ENCODE results near the gene NDUFC2. TPM values are rescaled to one million over a fixed set of nuclear protein-coding genes. Genes with fewer than 3 reads are reported as not detected.

NDUFC2 gene
- total RNA-seq, 2 experiments from 2014 or later: 62.6 to 68.5 TPM

GRCh38 chr11:78062671-78063070 lies 17.0 kb downstream of the NDUFC2 start:
- no peaks in the 10 kb centered on the region for H3K9me3 ChIP-seq (ENCODE audit: control insufficient read depth in 1 of 2, insufficient read depth in 1 of 2, low read length in 2 of 2)
- DNase-seq (no peak), ATAC-seq (ENCODE audit: poor library complexity) (no peak)
- H3K27ac Mint-ChIP-seq: no peak overlapping the region
- ChIA-PET POLR2A (no interaction called here), CTCF (interaction anchor here (1.6 kb wide), 1 partner anchor 17 kb away, joined by 4 read pairs; no protein-coding TSS in a partner anchor)
- no peaks in the 10 kb centered on the region for H3K4me1 ChIP-seq (ENCODE audit: insufficient read depth, low read length)
- H3K36me3 ChIP-seq (ENCODE audit: insufficient read depth, low read length): no peaks in the 10 kb centered on the region
- H3K36me3 Mint-ChIP-seq (ENCODE audit: low read depth): peaks cover 5% of the 10 kb centered on the region
- intact Hi-C loops (cut with DNase I, micrococcal nuclease): no loop called here
- no peaks in the 10 kb centered on the region for H3K9me3 Mint-ChIP-seq
- no peak overlapping the region for H3K27ac ChIP-seq (ENCODE audit: low read depth in 1 of 2, low read length in 2 of 2)
- H3K4me3 Mint-ChIP-seq: no peak overlapping the region
- H3K27me3 Mint-ChIP-seq: no peaks in the 10 kb centered on the region
- H3K27me3 ChIP-seq (ENCODE audit: control insufficient read depth in 1 of 2, insufficient read depth in 2 of 2, low read length in 2 of 2): no peaks in the 10 kb centered on the region
- no peak for TF ChIP-seq CTCF (IDR thresholded peaks at IDR 0.05)
- H3K4me3 ChIP-seq (ENCODE audit: low read length): no peak overlapping the region
- no peaks in the 10 kb centered on the region for H3K4me1 Mint-ChIP-seq (ENCODE audit: low read depth)

GRCh38 chr11:78061921-78062311 lies 17.7 kb downstream of the NDUFC2 start:
- no peaks in the 10 kb centered on the region for H3K9me3 Mint-ChIP-seq
- Histone ChIP-seq H3K27me3 (ENCODE audit: control insufficient read depth in 1 of 2, insufficient read depth in 2 of 2, low read length in 2 of 2) (no peaks in the 10 kb centered on the region), H3K36me3 (ENCODE audit: insufficient read depth, low read length) (no peaks in the 10 kb centered on the region), H3K4me1 (ENCODE audit: insufficient read depth, low read length) (no peaks in the 10 kb centered on the region), H3K27ac (ENCODE audit: low read depth in 1 of 2, low read length in 2 of 2) (no peak overlapping the region), H3K4me3 (ENCODE audit: low read length) (no peak overlapping the region), H3K9me3 (ENCODE audit: control insufficient read depth in 1 of 2, insufficient read depth in 1 of 2, low read length in 2 of 2) (no peaks in the 10 kb centered on the region)
- DNase-seq (no peak), ATAC-seq (ENCODE audit: poor library complexity) (no peak)
- H3K27ac Mint-ChIP-seq: no peak overlapping the region
- H3K4me3 Mint-ChIP-seq: no peak overlapping the region
- no peaks in the 10 kb centered on the region for H3K27me3 Mint-ChIP-seq
- H3K4me1 Mint-ChIP-seq (ENCODE audit: low read depth): no peaks in the 10 kb centered on the region
- TF ChIP-seq CTCF (IDR thresholded peaks at IDR 0.05): no peak
- intact Hi-C loops (cut with DNase I, micrococcal nuclease): no loop called here
- CTCF ChIA-PET: no interaction called here
- POLR2A ChIA-PET: interaction anchor here (1.0 kb wide), 1 partner anchor 17 kb away, joined by 3 read pairs; the partner anchor contains the start of gene NDUFC2
- no peaks in the 10 kb centered on the region for H3K36me3 Mint-ChIP-seq (ENCODE audit: low read depth)

- Mint-ChIP-seq H3K27me3 (no peaks in the 10 kb centered on the region), H3K4me3 (no peak overlapping the region), H3K4me1 (ENCODE audit: low read depth) (no peaks in the 10 kb centered on the region), H3K36me3 (ENCODE audit: low read depth) (no peaks in the 10 kb centered on the region), H3K27ac (no peak overlapping the region), H3K9me3 (no peaks in the 10 kb centered on the region)
- no peaks in the 10 kb centered on the region for H3K4me1 ChIP-seq (ENCODE audit: insufficient read depth, low read length)
- ATAC-seq (ENCODE audit: poor library complexity): no peak
- no peaks in the 10 kb centered on the region for H3K36me3 ChIP-seq (ENCODE audit: insufficient read depth, low read length)
- H3K27me3 ChIP-seq (ENCODE audit: control insufficient read depth in 1 of 2, insufficient read depth in 2 of 2, low read length in 2 of 2): no peaks in the 10 kb centered on the region
- H3K9me3 ChIP-seq (ENCODE audit: control insufficient read depth in 1 of 2, insufficient read depth in 1 of 2, low read length in 2 of 2): no peaks in the 10 kb centered on the region
- TF ChIP-seq CTCF (IDR thresholded peaks at IDR 0.05): no peak
- no peak for DNase-seq
- intact Hi-C loops (cut with DNase I, micrococcal nuclease): no loop called here
- no peak overlapping the region for H3K4me3 ChIP-seq (ENCODE audit: low read length)
- ChIA-PET CTCF (no interaction called here), POLR2A (interaction anchor here (0.6 to 1.0 kb wide), 2 partner anchors 9 to 18 kb away, joined by 3 read pairs; partner anchors contain the start of gene NDUFC2)
- no peak overlapping the region for H3K27ac ChIP-seq (ENCODE audit: low read depth in 1 of 2, low read length in 2 of 2)
Measured at GRCh38 chr11:78061088-78061920, 18.4 kb downstream of the NDUFC2 start.
